Left hindlimb (tissue), 1 donor: ENCODE measurements around the gene ZNF12.
"Not testable (repeated sequence)": the region's sequence is repeated elsewhere in the genome, so short reads cannot be mapped to it uniquely, and the experiment has no call there.

Experiments used
- DNase-seq: peaks from one replicate; pipeline ENCODE4 v3.0.0-alpha.2; 2018

The ZNF12 gene

DNA sequence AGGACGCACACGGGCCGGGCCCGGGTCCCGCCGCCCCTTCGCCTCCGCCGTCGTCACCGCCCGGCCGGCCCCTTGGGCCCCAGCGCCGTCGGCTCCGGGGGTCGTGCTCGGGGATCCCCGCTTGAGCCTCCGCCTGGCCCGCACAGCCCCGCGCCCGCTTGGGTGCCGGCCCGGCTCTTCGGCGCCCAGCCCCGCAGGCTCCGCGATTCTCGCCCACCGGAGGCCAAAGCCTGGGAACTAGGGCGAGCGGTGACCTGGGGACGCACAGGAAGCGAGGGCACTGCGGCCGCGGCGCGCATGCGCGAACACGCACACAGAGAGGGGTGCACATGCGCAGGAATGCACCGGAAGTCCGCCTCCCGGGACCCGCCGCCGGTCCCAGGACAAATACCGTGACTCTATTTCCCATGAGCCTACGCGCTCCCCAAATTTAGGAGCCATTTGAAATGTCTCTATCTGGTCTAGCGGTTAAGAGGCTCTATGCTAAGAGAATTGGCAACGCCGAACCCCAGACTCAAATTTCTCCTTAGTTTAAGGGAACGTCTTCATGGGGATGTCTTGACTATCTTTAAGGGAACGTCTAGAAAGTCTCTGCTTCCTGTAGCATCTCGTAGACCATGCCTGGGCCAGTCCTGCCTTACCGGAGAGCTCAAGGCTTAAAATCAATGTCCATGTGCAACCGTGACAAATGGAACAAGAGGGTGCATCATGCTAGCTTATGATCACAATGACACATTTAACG is at the start of gene ZNF12:
ZNF12 (minus strand) TSS at position 282 of the 742 bp plus-strand sequence. CDS start 1,774 bp downstream, outside the sequence.
- DNase-seq, result peak; percentile 97

DNA sequence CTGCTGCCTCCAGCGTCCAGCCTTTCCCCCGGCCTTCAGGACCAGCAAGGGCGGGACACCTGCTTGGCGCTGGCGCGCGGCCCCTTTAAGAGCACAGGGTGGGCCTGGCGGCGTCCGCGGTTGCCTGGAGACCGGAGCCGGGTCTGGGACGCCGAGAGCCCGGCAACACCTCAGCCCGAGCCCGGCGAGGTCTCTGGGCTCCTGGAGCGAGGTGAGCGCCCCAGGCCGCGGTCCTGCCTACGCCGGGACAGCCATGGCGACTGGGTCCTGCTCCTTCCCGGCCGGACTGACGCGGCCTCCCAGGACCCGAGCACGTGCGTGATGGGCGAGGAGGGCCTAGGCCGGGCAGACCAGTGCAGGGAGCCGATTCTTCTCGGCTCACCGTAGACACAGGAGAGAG is 47.2 kb upstream of the ZNF12 start, which contains the start of gene RSPH10B2:
RSPH10B2 (plus strand) TSS at position 140 of the 400 bp plus-strand sequence. CDS start 3,575 bp downstream, outside the sequence.
- peak; percentile 16 for DNase-seq

DNA sequence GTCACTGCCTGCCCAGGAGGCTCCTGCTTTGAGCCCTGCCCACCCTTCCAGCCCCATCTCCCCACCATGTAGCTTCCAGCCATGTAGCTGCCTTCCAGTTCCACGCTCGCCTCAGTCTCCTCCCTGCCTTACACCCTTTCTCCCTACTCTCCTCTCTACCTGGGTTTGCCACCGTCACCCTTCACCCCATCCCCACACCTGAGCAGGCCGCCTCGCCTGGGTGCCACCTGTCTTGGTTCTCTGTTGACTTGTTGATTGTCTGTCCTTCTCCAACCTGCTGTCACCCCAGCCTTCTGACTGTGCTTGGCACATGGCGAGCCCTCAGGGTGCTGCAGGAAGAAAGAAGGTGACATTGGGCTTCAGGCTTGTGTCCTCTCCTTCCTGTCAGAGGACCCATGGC is 43.4 kb upstream of the ZNF12 start:
- not testable (repeated sequence) for DNase-seq

DNA sequence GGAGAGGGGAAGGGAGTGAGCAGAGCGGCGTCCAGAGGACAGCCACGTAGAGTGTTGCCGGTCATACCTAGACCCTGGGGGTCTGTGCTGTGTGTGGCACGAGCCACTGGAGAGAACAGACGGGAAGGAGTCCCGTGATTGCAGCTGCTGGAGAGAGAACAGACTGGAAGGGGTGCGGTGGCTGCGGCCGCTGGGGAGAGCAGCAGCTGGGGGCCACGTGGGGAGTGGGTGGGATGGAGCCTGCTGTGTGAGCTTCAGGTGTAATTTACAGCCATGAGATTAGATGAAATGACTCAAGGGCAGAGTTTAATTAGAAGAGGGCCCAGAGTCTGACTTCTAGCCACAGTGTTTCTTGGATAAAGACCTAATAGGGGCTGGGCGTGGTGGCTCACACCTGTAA is 42.6 kb upstream of the ZNF12 start:
- not testable (repeated sequence) for DNase-seq

DNA sequence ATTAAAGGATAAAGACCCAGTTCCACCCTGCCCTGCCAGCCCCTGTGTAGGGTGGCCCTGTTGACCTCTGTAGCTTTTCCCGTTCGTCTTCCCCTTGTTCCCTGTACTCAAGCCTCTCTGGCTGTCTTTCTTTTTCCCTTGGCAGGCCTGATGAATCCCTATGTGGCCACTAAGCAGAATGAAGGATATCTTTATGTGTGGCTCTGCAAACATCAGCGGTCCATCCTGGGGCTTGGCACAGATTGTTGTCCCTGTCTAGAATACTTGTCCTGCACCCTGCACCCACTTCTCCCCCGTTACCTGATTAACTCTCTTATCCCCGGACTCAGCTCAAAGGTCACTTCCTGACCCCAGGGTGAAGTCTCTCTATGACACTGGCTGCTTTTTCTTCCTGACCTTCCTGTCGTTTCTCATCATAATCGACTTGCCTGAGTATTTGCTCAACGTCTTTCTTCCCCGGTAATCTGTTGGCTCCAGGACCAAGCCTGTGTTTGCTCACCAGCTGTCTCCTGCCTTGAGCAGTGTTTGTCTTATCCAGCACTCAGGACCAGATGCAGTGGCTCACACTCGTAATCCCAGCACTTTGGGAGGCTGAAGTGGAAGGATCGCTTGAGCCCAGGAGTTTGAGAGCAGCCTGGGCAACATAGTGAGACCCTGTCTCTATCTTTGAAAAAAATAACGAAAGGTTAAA is 37.8 kb upstream of the ZNF12 start:
- not testable (repeated sequence) for DNase-seq

DNA sequence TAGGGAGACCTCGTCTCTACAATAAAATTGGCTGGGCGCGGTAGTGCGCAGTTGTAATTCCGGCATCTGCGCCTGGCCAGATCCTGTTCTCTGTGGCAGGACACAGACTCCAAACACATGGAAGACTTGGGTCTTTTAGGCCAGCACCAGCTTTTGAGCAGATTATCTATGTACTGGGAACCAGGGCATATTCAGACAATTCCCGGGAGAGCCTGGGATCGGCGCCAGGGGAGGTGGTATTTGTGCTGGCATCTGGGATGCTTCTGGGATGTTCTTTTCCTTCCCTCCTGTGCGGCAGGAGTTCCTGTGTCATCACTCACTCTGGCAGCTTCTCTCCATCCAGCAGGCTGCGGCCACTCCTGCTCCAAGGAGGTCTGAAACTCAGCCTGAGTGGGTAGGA is 31.7 kb upstream of the ZNF12 start:
- DNase-seq, result not testable (repeated sequence)

DNA sequence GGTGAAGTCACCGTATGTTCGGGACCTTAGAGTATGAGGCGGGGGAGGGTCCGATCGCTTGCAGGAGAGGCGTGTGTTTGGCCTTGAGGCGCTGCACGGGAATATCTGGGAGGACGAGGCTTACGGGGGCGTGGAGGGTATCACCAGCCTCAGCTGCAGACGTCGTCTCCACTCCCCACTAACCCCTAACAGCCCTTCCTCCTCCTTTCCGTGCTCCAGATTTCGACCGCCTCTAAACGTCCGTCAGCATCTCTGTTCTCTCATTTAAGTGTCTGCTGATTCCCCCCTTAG is 23.5 kb upstream of the ZNF12 start:
- DNase-seq, result no peak

DNA sequence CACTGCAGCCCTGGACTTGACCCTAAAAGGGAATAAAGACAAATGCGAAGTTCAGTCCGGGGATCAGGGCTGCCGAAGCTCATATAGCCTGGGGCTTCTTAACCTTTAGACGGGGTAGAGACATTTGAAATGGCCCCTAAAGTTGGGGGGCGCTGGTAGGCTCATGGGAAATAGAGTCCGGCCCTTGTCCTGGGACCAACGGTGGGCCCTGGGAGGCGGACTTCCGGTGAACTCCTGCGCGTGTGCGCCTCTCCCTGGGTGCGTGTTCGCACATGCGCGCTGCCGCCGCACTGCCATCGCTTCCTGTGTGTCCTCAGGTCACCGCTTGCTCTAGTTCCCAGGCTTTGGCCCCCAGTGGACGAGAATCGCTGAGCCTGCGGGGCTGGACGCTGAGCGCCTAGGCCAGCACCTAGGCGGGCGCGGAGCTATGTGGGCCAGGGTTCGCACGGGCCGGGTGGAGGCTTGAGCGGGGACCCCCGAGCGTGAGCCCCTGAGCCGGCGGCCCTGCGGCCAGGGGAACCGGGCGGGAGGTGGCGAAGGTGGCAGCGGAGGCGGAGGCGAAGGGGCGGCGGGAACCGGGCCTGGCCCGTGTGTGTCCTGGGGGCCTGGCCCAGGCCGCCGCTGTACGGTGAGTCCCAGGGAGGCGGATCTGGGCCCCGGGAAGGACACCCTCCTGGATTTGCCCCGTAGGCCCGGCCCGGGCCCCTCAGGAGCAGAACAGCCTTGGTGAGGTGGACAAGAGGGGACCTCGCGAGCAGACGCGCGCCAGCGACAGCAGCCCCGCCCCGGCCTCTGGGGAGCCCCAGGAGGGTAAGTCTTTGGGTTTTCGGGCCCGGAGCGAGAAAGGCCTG is 23.0 kb upstream of the ZNF12 start:
- peak; percentile 92 for DNase-seq

DNA sequence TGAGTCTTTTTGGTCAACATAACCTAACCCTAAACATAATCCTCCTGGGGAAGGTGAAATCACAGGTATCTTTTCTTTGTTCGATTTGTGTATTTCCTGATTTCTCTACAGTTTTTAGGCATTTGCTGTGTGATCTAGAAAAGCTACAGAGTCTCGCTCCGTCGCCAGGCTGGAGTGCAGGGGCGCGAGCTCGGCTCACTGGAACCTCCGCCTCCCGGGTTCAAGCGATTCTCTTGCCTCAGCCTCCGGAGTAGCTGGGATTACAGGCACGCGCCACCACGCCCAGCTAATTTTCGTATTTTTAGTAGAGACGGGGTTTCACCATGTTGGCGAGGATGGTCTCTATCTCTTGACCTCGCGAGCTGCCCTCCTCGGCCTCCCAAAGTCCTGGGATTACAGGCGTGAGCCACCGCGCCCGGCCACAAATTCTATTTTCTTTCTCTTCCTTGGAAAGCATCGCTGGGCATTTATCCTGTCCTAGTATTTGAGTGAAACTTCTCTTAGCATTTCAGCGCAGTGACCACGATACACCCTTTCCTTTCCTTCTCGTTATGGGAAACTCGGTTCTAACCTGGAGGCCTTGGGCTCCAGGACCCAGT is 22.2 kb upstream of the ZNF12 start:
- DNase-seq, result not testable (repeated sequence)

DNA sequence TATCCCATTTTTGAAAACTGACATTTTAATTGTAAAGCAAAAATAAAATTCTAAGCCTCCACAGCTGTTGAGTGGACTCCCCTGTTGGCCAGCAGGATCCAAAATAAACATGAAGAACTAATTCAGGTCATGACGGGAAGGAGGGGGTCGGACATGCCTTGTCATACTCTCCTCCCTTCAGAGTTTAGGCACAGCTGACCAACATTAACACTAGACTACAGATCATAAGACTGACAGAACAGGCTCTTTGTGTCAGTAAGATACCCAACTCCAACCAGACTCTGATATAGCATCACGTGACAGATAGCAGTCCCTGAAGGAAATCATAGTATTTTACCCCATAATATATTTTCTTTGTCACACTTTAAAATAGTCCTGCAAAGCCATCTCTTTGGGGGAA is 20.9 kb upstream of the ZNF12 start:
- no peak for DNase-seq

DNA sequence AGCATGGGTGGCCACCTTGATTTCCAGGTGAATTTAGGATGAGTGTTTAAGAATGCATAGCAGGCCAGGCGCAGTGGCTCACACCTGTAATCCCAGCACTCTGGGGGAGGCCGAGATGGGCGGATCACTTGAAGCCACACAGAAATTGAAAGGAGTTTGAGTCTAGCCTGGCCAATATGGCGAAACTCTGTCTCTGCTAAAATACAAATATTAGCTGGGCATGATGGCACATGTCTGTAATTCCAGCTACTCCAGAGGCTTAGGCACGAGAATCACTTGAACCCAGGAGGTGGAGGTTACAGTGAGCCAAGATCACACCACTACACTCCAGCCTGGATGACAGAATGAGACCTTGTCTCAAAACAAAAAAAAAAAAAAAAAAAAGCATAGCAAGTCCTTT is 19.6 kb upstream of the ZNF12 start:
- not testable (repeated sequence) for DNase-seq

DNA sequence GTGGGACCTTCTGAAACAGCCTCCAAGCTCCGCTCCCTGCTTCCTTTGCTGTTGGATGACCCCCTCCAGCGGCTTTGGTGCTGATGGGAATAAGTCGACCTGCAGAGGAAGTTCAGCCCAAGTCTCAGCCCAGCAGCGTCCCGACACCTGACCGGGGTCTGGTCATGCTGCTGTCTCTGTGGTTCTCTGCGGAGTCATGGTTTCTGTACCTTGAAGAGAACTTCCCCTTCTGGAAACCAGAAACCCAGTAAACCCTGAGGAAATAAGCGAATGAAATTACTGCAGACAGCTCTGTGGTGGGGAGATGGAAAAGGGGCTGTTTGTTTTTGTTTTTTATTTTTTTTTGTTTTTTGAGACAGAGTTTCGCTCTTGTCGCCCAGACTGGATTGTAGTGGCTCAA is 18.3 kb upstream of the ZNF12 start:
- no peak for DNase-seq

DNA sequence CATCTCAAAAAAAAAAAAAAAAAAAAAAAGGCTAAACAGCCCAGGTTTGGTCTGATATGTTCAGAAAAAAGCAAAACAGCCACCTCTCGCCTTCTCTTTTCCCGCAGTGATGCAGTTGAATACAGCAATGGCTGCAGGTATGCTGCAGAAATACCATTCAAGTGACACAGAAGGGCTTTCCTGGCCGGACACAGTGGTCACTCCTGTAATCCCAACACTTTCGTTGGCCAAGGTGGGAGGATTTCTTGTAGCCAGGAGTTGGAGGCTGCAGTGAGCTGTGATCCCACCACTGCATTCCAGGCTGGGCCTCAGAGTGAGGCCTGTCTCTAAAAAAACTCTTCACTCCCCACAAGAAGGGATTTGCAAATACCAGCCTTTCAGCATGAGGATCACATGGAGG is 17.6 kb upstream of the ZNF12 start:
- not testable (repeated sequence) for DNase-seq

DNA sequence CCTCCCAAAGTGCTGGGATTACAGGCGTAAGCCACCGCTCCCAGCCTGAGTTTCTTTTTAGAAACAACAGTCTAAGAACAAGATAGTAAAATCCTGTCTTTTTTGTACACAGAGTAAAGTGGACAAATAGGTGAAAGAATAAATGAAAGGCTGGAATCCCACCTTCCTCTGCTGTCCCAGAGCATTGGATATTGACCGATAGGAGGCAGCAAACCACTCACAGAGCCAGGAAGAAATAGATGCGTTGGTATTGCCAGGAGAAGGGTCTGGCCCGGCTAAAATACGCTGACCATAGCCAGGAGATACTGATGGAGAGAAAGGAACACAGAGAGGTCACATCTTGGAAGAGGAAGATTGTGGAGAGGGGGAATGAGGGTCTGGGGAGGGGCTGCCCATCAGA is 11.4 kb upstream of the ZNF12 start:
- no peak for DNase-seq

DNA sequence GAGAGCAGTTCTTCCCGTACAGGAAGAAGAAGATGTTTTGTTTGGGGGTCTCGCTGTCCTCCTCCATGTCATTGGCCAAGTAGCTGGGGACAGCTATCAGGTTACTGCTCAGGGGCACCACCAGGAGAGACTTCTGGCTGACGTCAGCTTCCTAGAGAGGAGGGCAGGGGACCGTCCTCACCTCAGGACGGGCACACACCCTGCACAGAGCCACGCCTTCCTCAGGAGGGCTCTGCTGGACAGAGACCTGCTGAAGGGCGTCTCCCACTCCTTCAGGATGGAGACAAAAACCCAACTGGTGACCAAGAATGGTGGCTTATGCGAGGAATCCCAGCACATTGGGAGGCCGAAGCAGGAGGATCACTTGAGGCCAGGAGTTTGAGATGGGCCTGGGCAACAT is 9.2 kb upstream of the ZNF12 start:
- not testable (repeated sequence) for DNase-seq

DNA sequence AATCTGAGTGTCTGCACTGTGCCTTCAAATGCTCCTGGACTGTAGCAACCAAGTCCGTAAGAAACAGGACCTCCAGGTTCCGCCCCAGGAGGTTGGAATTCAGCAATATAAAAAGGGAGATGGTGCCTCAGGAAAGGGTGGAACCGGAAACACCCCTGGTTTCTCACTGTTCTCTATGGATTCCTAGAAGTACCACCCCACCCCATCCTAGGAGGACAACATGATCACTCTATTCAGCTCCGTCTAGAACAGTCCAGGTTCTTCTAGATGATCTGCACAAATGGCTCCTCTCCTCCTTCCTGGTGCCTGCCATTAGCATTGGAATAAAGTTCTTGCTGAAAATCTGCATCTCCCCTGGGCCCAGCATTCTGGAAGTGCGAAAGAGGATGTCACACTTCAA is 7.6 kb upstream of the ZNF12 start:
- DNase-seq, result no peak

DNA sequence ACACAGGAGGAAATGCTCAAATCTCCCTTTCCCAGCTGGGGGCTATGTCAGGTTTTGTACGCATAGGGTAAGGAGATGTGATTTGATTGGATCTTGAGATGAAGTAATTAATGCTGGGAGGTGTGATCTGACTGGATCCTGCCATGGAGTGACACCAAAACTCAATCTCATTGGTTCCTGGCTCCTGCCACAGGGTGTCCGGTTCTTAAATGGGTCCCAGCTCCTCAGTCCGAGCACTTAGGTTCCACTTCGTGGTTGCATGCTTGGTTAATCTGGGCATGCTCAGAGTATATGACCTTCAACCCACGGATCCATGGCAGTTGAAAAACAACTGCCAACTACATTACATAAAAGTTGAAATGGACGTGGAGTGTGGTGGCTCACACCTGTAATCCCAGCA is 3.1 kb upstream of the ZNF12 start:
- DNase-seq, result no peak

DNA sequence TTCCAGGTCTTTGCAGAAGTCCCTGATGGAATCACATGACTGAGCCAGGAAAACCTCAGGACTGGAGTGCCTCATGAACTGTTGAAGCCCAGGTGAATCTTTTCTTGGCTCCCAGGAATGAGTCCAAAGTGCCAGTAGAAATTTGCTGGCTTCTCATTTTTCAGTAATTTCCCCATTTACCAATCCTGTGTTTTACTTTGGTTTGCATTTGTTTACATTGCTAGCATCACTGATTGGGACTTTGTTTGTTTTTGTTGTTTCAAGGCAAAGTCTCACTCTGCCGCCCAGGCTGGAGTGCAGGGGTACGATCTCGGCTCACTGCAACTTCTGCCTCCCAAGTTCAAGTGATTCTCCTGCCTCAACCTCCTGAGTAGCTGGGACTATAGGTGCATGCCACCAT is 1.6 kb upstream of the ZNF12 start:
- no peak for DNase-seq

DNA sequence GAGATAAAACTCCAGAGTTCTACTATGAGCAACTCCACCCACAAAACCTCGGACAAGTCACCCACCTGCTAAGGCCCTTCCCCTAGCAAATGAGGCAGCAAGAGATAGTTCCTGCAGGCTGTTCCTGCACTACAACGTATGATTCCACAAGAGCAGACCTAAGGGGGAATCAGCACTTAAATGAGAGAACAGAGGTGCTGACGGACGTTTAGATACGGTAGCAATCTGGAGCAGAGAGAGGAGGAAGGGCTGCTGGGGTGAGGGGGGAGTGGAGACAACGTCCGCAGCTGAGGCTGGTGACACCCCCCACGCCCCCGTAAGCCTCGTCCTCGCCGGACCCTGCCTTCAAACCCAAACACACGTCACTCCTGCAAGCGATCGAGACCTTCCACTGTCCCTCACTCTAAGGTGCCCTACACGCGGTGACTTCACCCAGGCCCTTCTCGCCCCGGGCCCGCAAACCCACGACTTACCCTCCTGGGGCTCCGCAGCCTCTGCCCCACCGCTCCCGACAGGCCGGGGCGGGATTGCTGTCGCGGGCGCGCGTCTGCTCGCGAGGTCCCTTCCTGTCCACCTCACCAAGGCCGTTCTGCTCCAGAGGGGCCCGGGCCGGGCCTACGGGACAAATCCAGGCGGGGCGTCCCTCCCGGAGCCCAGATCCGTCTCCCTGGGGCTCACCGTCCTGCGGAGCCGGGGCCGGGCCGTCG is 635 bp downstream of the ZNF12 start:
- DNase-seq, result peak; percentile 45

DNA sequence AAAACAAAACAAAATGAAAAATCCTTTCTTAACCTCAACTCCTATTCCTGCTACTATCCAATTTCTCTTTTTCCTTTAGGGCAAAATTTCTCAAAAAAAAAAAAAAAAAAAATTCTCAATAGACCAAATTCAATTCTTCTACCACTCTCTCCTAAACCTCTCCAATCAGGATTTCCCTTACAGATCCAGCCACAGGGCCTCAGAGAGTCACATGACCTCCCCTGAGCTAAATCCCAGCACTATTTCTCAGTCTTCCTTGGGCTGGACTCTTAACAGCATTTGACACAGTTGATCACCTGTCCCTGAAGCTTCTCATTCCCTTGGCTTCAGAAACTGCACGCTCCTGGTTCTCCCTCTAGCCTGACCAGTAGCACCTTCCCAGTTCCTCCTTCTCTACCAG is 4.9 kb downstream of the ZNF12 start:
- no peak for DNase-seq

DNA sequence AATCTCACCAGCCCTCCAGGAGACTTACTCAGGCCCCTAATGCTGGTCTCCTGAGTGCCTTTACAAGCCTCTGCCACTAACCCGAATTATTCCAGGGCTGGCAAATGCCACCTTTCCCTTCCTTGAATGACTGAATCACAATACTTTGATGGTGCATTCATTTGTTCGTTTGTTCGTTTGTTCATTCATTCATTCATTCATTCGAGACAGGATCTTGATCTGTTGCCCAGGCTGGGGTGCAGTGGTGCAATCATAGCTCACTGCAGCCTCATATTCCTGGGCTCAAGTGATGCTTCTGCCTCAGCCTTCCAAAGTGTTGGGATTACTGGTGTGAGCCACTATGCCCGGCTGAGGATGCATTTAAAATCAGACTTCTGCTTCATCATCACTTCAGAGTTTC is 6.0 kb downstream of the ZNF12 start:
- no peak for DNase-seq

DNA sequence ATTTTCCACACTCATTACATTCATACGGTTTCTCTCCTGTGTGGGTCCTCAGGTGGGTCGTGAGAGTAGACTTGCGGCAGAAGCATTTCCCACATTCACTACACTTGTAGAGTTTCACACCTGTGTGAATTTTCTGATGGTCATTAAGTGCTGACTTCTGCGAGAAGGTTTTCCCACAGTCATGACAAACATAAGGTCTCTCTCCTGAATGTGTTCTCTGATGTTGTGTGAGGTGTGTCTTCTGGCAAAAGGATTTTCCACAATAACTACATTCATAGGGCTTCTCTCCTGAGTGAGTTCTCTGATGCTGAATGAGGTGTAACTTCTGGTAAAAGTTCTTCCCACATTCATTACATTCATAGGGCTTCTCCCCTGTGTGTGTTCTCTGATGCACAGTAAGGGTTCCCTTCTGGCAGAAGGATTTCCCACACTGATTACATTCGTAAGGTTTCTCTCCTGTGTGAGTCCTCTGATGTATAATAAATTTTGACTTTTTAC is 15.1 kb downstream of the ZNF12 start:
- no peak for DNase-seq
